ENCODE results near the gene ANTKMT.

DNA sequence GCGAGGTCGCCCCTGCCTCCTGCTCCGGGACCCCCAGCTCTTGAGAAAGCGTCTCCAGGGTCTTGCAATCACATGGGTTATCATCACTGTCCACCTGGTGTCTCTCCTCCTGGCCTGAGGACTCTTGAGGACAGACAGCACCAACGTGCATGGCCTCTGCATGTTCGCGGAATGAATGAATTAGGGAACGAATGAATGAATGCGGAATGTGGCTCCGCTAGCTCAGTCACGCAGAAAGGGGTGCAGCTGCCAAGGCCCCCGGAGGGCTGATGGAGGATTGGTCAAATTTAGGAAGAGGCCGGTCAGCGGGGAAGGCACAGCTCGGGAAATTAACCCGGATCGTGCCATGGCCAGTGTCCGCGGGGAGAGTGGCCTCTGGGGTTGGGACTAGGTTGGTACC, 18.6 kb upstream of the ANTKMT start:
- no peak for TF ChIP-seq FOXK2 (IDR thresholded peaks at IDR 0.05)
- no peak for TF ChIP-seq SUZ12 (IDR thresholded peaks at IDR 0.05)
- TF ChIP-seq FOXA1 (IDR thresholded peaks at IDR 0.05), result no peak
- TF ChIP-seq PKNOX1 (IDR thresholded peaks at IDR 0.05), result no peak
- no peak for TF ChIP-seq FOXM1 (IDR thresholded peaks at IDR 0.05; ENCODE audit: borderline replicate concordance)
- no peak for TF ChIP-seq BHLHE40 (IDR thresholded peaks at IDR 0.05; ENCODE audit: borderline replicate concordance)
- TF ChIP-seq ARNT (IDR thresholded peaks at IDR 0.05), result no peak
- no peak for TF ChIP-seq NFRKB (IDR thresholded peaks at IDR 0.05)

Data from HEK293T (cell line).